IMR-90 (cell line): ENCODE measurements around the gene WNT8B.

Experiments
- BHLHE40 ChIP-seq: fragments of 150-350 bp; IDR thresholded peaks from 2 replicates; pipeline ENCODE4 v1.6.1; 2016; ENCODE audit warnings: mild to moderate bottlenecking, low read depth, low read length
- CEBPB ChIP-seq: IDR thresholded peaks from 2 replicates; pipeline ENCODE4 v1.6.1; 2012; ENCODE audit warnings: low read depth, low read length, improper control_type of control experiment
- CTCF ChIP-seq: conservative IDR thresholded peaks from 2 replicates; pipeline ENCODE4 v1.5.1; 2012; ENCODE audit warnings: mild to moderate bottlenecking, low read depth, low read length, improper control_type of control experiment
- FOS ChIP-seq: fragments of 150-350 bp; IDR thresholded peaks from 2 replicates; pipeline ENCODE4 v1.6.1; 2016; ENCODE audit warnings: low read depth, low read length
- MAFK ChIP-seq: IDR thresholded peaks from 2 replicates; pipeline ENCODE4 v1.6.1; 2012; ENCODE audit warnings: low read depth, low read length, improper control_type of control experiment
- POLR2A ChIP-seq: IDR thresholded peaks from 2 replicates; pipeline ENCODE4 v1.6.1; 2012; ENCODE audit warnings: mild to moderate bottlenecking, low read depth, low read length
- RAD21 ChIP-seq: IDR thresholded peaks from 2 replicates; pipeline ENCODE4 v1.6.1; 2012; ENCODE audit warnings: low read length, improper control_type of control experiment
- SMC3 ChIP-seq: fragments of 150-350 bp; IDR thresholded peaks from 2 replicates; pipeline ENCODE4 v1.6.1; 2016; ENCODE audit warnings: low read depth, mild to moderate bottlenecking, antibody characterized with exemption, low read length, moderate library complexity

- TF ChIP-seq CEBPB (no peak), CTCF (no peak), MAFK (no peak), POLR2A (no peak), FOS (no peak), BHLHE40 (no peak), SMC3 (no peak), RAD21 (no peak)
Observed at GRCh38 chr10:100487529-100487928, 24.7 kb downstream of the WNT8B start.
